Esophagus (tissue), 2 donors: Measurements from ENCODE around the gene KSR1. TPM values are rescaled to one million over a fixed set of nuclear protein-coding genes. Genes with fewer than 3 reads are reported as not detected.
A peak's percentile ranks its signal among the peaks of the same experiment; 100 is the strongest.

Experiments used
- H3K27ac ChIP-seq, 2 donors: one replicate each; pipeline ENCODE4 v1.5.1; 2013; ENCODE audit warnings: low read depth in 2 of 2, mild to moderate bottlenecking in 2 of 2, inconsistent platforms in 1 of 2, low read length in 1 of 2, moderate library complexity in 1 of 2
- H3K27me3 ChIP-seq, 2 donors: one replicate each; pipeline ENCODE4 v1.6.1; 2013; ENCODE audit warnings: low read length in 2 of 2, control low read depth in 1 of 2, mild to moderate bottlenecking in 1 of 2; ENCODE audit not compliant: insufficient read depth in 2 of 2, control insufficient read depth in 1 of 2
- H3K36me3 ChIP-seq, 2 donors: one replicate each; pipeline ENCODE4 v1.6.1; 2013; ENCODE audit warnings: low read length in 1 of 2; ENCODE audit not compliant: control insufficient read depth in 2 of 2, insufficient read depth in 2 of 2
- H3K4me1 ChIP-seq, 2 donors: one replicate each; pipeline ENCODE4 v1.6.1; 2013; ENCODE audit warnings: low read length in 1 of 2; ENCODE audit not compliant: control insufficient read depth in 2 of 2, insufficient read depth in 2 of 2
- H3K4me3 ChIP-seq, 2 donors: one replicate each; pipeline ENCODE4 v1.5.1; 2013; ENCODE audit warnings: low read length in 2 of 2, mild to moderate bottlenecking in 2 of 2, low read depth in 1 of 2, moderate library complexity in 1 of 2
- H3K9me3 ChIP-seq, 2 donors: one replicate each; pipeline ENCODE4 v1.6.1; 2013; ENCODE audit warnings: mild to moderate bottlenecking in 2 of 2, low read depth in 1 of 2, low read length in 1 of 2, moderate library complexity in 1 of 2; ENCODE audit not compliant: control insufficient read depth in 2 of 2, insufficient read depth in 1 of 2
- WGBS, 2 donors: extraction: QIAGEN DNeasy Blood & Tissue Kit; methylation state at CpG; one replicate each; pipeline ENCODE4 v1.1.7; 2013; 5-methylcytosine and 5-hydroxymethylcytosine counted together
- polyA plus RNA-seq, 2 donors: library from polyadenylated mRNA; stranded (reverse); fragments of 200-250 nt; gene quantifications; one replicate each; pipeline ENCODE4 v1.2.3, GENCODE V29; 2013
- donor health status: healthy with polysubstance abuse.
- donor health status: Bipolar disorder and iron deficiency.

KSR1 gene
- polyA plus RNA-seq, 2 donors = 35.3 to 52.4 TPM

GRCh38 chr17:27603421-27603770 lies 147.1 kb downstream of the KSR1 start:
- H3K4me3 ChIP-seq = no peak overlapping the region
- peaks cover 0 to 2% of the 10 kb centered on the region in 2 donors for H3K4me1 ChIP-seq
- WGBS, 2 donors = 88 to 90% methylated on average over 2 of the region's 2 CpGs
- no peaks in the 10 kb centered on the region for H3K27me3 ChIP-seq
- H3K9me3 ChIP-seq = no peaks in the 10 kb centered on the region
- H3K27ac ChIP-seq = no peak overlapping the region
- H3K36me3 ChIP-seq = peaks cover 0 to 34% of the 10 kb centered on the region in 2 donors

GRCh38 chr17:27603880-27604794 lies 147.9 kb downstream of the KSR1 start:
- no peaks in the 10 kb centered on the region for H3K27me3 ChIP-seq

GRCh38 chr17:27605409-27605808 lies 149.2 kb downstream of the KSR1 start:
- no peaks in the 10 kb centered on the region for H3K9me3 ChIP-seq
- peaks cover 0 to 2% of the 10 kb centered on the region in 2 donors for H3K4me1 ChIP-seq
- peaks cover 0 to 53% of the 10 kb centered on the region in 2 donors for H3K36me3 ChIP-seq
- no peak overlapping the region for H3K27ac ChIP-seq
- no peak overlapping the region for H3K4me3 ChIP-seq
- WGBS, 2 donors = 96% methylated on average over 25 of the region's 25 CpGs
- H3K27me3 ChIP-seq = no peaks in the 10 kb centered on the region

More at GRCh38 chr17:27603880-27604794, 147.9 kb downstream of the KSR1 start:
- Histone ChIP-seq H3K4me3 (no peak overlapping the region), H3K27ac (no peak overlapping the region), H3K4me1 (peaks cover 0 to 2% of the 10 kb centered on the region in 2 donors), H3K9me3 (no peaks in the 10 kb centered on the region), H3K36me3 (peaks cover 0 to 41% of the 10 kb centered on the region in 2 donors)
- 87 to 93% methylated on average over 22 of the region's 22 CpGs for WGBS, 2 donors

- H3K27me3 ChIP-seq = no peaks in the 10 kb centered on the region
- H3K4me3 ChIP-seq = no peak overlapping the region
- H3K36me3 ChIP-seq = peaks cover 8 to 61% of the 10 kb centered on the region in 2 donors
- no peaks in the 10 kb centered on the region for H3K9me3 ChIP-seq
- H3K4me1 ChIP-seq = no peaks in the 10 kb centered on the region
- 78 to 83% methylated on average over 16 of the region's 16 CpGs for WGBS, 2 donors
- peak overlapping the region in 1 of 2 donors; percentile 0 for H3K27ac ChIP-seq
Measured at GRCh38 chr17:27607521-27608091, 151.4 kb downstream of the KSR1 start.

- Histone ChIP-seq H3K4me3 (no peak overlapping the region), H3K27ac (peak overlapping the region in 1 of 2 donors; percentile 8), H3K27me3 (no peaks in the 10 kb centered on the region), H3K9me3 (no peaks in the 10 kb centered on the region), H3K36me3 (peaks cover 8 to 65% of the 10 kb centered on the region in 2 donors), H3K4me1 (no peaks in the 10 kb centered on the region)
- WGBS, 2 donors = 92 to 94% methylated on average over 11 of the region's 11 CpGs
Measured at GRCh38 chr17:27608328-27609230, 152.3 kb downstream of the KSR1 start.

- Histone ChIP-seq H3K4me1 (no peaks in the 10 kb centered on the region), H3K36me3 (peaks cover 8 to 60% of the 10 kb centered on the region in 2 donors), H3K9me3 (no peaks in the 10 kb centered on the region), H3K27ac (no peak overlapping the region), H3K4me3 (no peak overlapping the region), H3K27me3 (no peaks in the 10 kb centered on the region)
- WGBS, 2 donors = 72 to 74% methylated on average over 11 of the region's 11 CpGs
Measured at GRCh38 chr17:27609611-27610303, 153.5 kb downstream of the KSR1 start.

GRCh38 chr17:27610304-27610677 lies 154.0 kb downstream of the KSR1 start:
- Histone ChIP-seq H3K27ac (no peak overlapping the region), H3K4me3 (no peak overlapping the region)
- WGBS, 2 donors = 90 to 91% methylated on average over 4 of the region's 4 CpGs

GRCh38 chr17:27612160-27612770 lies 156.0 kb downstream of the KSR1 start:
- peaks cover 12 to 61% of the 10 kb centered on the region in 2 donors for H3K36me3 ChIP-seq
- no peak overlapping the region for H3K4me3 ChIP-seq
- no peaks in the 10 kb centered on the region for H3K27me3 ChIP-seq
- H3K9me3 ChIP-seq = no peaks in the 10 kb centered on the region
- H3K4me1 ChIP-seq = no peaks in the 10 kb centered on the region
- 76 to 81% methylated on average over 3 of the region's 3 CpGs for WGBS, 2 donors
- no peak overlapping the region for H3K27ac ChIP-seq

More at GRCh38 chr17:27610304-27610677, 154.0 kb downstream of the KSR1 start:
- Histone ChIP-seq H3K27me3 (no peaks in the 10 kb centered on the region), H3K4me1 (no peaks in the 10 kb centered on the region), H3K9me3 (no peaks in the 10 kb centered on the region), H3K36me3 (peaks cover 8 to 57% of the 10 kb centered on the region in 2 donors)
